Activated CD4-positive, CD25-positive, alpha-beta regulatory T cell treated with anti-CD3 and anti-CD28 coated beads, Interleukin-2, amount 50 U/mL, for 24 hours (primary cell): ENCODE data around the gene LIN9.
"Not testable (repeated sequence)": the region's sequence is repeated elsewhere in the genome, so short reads cannot be mapped to it uniquely, and the experiment has no call there.

Experiments used
- ATAC-seq, 2 donors: fragments of 150-1000 bp; cut with Tn5 transposase; one replicate each; pipeline ENCODE4 v1.10.0; 2021; ENCODE audit warnings: mild to moderate bottlenecking in 1 of 2, moderate library complexity in 1 of 2

The LIN9 gene

GRCh38 chr1:226272233-226272902 lies 36.6 kb downstream of the LIN9 start:
- ATAC-seq: not testable (repeated sequence)

GRCh38 chr1:226268421-226269124 lies 40.4 kb downstream of the LIN9 start:
- no peak for ATAC-seq

GRCh38 chr1:226261818-226262217 lies 47.1 kb downstream of the LIN9 start:
- no peak for ATAC-seq

GRCh38 chr1:226255380-226255779 lies 53.6 kb downstream of the LIN9 start:
- no peak for ATAC-seq

GRCh38 chr1:226253933-226254332 lies 55.0 kb downstream of the LIN9 start:
- no peak for ATAC-seq

GRCh38 chr1:226252841-226253240 lies 56.1 kb downstream of the LIN9 start:
- ATAC-seq: not testable (repeated sequence)

GRCh38 chr1:226250511-226250910 lies 58.5 kb downstream of the LIN9 start:
- no peak for ATAC-seq

GRCh38 chr1:226248796-226249195 lies 60.2 kb downstream of the LIN9 start:
- no peak for ATAC-seq

- no peak for ATAC-seq
Observed at GRCh38 chr1:226248091-226248490, 60.9 kb downstream of the LIN9 start.

GRCh38 chr1:226239421-226239820 lies 69.5 kb downstream of the LIN9 start:
- ATAC-seq: no peak

GRCh38 chr1:226236826-226237225 lies 72.1 kb downstream of the LIN9 start:
- no peak for ATAC-seq

- ATAC-seq: no peak
Observed at GRCh38 chr1:226233806-226234205, 75.2 kb downstream of the LIN9 start.

GRCh38 chr1:226233293-226233692 lies 75.7 kb downstream of the LIN9 start:
- no peak for ATAC-seq

GRCh38 chr1:226226601-226227000 lies 82.4 kb downstream of the LIN9 start:
- ATAC-seq: no peak

- ATAC-seq: peak; percentile 17 to 36
Observed at GRCh38 chr1:226223786-226224244, 85.1 kb downstream of the LIN9 start.

GRCh38 chr1:226223157-226223785 lies 85.7 kb downstream of the LIN9 start, which contains the start of gene MIXL1:
TSS of gene MIXL1 (plus strand) at chr1:226223664. CDS start at chr1:226223682, 18 bp downstream.
- ATAC-seq: peak; percentile 24 to 25

GRCh38 chr1:226222686-226223085 lies 86.3 kb downstream of the LIN9 start:
- peak in 1 of 2 donors; percentile 36 for ATAC-seq

- ATAC-seq: no peak
Observed at GRCh38 chr1:226220473-226221189, 88.3 kb downstream of the LIN9 start.

- ATAC-seq: no peak
Observed at GRCh38 chr1:226217273-226217672, 91.7 kb downstream of the LIN9 start.

- ATAC-seq: no peak
Observed at GRCh38 chr1:226216056-226216455, 92.9 kb downstream of the LIN9 start.

GRCh38 chr1:226215239-226215638 lies 93.7 kb downstream of the LIN9 start:
- no peak for ATAC-seq

- no peak for ATAC-seq
Observed at GRCh38 chr1:226212545-226212944, 96.4 kb downstream of the LIN9 start.
